T-helper 22 cell (primary cell): ENCODE measurements around the gene FANK1.
A peak's percentile ranks its signal among the peaks of the same experiment; 100 is the strongest.

Experiments
- DNase-seq: peaks from one replicate; pipeline ENCODE4 v3.0.0-alpha.2; 2020; ENCODE audit warnings: low read depth

FANK1 gene, protein sequence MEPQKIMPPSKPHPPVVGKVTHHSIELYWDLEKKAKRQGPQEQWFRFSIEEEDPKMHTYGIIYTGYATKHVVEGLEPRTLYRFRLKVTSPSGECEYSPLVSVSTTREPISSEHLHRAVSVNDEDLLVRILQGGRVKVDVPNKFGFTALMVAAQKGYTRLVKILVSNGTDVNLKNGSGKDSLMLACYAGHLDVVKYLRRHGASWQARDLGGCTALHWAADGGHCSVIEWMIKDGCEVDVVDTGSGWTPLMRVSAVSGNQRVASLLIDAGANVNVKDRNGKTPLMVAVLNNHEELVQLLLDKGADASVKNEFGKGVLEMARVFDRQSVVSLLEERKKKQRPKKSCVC

DNA sequence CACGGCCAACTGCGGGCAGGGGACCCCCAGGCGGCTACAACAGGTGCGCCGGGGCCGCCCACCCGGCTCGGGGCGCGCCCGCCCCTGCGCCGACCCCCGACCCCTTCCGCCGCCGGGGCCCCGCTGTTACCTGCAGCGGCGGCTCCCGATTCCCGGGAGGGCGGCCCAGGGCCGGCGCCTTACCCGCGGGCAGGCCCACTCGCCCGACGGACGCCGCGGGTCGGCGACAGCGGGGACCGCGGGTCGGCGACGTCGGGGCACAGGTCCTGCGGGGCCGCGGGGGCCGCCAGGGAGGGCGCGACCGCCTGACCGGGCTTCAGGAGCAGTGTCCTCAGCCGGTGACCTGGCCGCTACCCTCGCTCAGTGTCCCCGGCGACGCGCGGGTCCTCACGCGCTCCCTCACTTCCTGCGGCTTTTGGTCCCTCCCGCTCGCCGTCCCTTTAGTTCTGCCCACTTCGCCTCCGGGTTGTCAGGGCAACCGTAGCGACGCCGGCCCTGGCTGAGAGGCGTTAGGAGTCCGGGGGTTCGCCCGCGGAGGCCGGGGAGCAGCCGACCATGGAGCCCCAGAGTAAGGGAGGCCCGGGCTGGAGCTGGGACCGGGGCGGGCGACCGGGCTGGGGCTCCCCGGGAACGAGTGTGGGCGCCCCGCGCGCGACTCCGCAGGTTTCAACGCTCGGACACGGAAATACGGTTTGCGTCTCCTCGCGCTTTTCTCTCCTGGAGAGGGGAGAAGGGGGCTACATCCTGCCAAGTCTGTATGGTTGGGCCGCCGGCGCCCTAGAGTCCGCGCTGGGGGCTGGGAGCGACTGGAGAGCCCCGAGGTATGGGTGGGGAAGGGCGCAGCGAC, at the start of gene FANK1:
Gene FANK1 (plus strand): TSS at position 477 of the 847 bp plus-strand sequence. CDS start 79 bp downstream, at position 556.
- DNase-seq = peak; percentile 44

DNA sequence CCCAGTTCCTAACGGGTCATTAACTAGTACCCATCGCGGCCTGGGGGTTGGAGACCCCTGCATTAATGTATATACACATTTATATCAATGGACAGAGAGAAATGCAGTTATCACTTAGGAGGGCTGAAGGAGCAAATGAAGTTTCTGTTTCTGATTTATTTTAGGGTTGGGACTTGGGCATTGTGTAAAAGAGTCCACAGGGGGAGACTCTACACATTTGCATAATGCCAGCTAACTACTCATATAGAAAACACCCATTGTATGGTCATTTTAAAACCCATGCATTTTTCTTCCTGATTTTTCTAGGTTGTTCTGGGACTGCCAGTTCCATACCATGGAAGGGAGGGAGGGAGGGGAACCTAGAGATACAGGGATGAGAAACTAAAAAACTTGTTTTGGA, 49.5 kb upstream of the FANK1 start:
- DNase-seq = no peak

DNA sequence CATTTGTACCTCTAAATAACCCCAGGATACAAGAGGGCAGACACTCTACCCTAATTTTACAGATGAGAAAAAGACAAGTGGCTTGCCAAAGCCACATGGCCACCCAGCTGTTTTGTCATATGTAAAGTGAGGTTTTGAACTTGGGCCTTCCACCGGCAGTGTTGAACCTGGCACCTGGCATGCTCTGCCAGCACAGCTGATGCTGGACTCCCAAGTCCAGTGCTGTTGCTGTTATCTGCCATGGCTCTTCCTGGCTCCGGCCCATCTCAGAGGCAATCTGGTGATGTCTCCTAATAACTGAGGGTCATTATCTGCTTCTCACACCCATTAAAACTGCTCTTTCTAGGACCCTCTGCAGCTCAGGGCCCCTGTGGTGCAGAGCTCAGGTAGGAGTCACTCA, 48.0 kb upstream of the FANK1 start:
- no peak for DNase-seq

DNA sequence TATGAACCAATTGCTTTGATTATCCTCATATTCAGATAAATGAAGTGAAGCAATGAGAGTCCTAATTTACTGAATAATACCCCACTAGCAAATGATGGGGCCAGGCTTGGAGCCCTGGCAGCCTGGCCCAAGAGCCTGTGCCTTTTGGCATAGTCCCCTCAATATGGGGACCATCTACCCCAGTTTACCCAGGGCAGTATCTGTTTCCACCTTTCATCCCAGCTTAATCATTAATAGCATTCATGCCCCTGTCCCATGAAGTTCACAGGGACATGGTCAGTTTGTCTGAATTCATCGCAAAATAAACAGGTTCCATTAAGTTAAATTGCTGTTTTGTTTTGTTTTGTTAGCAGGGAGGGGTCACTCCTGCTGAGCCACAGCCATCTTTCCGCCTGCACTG, 47.5 kb upstream of the FANK1 start:
- no peak for DNase-seq

DNA sequence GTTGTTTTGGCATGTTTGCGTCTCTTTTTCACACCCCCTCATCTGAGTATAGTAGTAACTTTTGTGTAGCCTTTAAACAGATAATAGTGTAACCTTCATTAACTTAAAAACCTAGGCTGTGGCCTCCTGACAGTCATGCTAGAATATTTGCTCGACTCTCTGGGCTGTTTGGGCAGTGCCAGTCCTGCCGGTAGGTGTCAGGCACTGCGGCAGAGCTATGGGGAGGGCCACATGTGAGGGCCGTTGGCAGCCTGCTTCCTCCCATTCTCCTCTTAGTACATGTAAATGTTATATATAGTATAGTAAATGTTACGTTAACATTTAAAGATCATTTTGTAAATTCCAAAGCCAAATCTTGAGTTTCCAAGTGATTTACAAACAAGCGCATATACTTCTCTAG, 46.9 kb upstream of the FANK1 start:
- no peak for DNase-seq

DNA sequence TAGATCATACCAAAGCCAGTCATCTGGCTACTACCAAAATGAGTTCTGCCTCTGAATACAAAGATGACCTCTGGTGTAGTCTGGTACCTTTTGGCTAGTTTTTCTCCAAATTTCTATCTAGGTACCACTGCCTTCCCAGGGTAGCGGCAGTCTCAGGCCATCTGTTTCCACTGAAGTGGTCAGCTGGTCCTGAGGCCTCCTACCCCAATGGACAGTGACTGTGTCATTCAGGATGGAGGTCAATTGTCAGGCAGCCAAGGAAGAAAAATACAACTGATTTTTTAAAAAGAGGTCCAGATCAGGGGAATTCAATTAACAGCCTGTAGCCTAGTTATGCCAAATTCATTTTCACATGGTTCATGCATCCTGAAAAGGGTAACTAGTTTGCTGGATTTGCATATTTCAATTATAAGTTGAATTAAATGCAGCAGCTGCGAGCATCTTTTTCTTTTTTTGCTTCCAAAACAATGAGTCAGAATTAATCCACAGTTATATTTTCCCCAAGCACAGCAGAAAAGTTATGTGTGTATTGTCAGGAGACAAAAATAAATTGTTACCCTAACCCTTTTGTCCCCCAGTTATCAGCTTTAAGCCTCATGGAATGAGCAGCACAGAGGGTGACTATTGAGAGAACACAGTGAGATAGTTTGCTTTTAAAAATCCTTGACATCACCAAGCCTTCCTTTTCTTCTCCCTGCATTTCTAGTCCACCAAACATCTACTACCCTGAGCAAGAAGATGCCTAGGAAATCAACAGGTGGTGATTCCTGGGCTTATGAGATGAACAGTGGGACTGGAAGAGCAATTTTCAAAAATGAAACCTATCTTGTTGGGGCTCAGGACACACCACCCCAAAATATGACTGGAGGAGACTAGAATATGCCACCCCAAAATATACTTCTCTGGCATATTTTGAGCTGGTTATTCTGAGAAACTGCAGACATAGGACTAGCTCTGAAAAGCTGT, 45.3 kb upstream of the FANK1 start:
- no peak for DNase-seq

DNA sequence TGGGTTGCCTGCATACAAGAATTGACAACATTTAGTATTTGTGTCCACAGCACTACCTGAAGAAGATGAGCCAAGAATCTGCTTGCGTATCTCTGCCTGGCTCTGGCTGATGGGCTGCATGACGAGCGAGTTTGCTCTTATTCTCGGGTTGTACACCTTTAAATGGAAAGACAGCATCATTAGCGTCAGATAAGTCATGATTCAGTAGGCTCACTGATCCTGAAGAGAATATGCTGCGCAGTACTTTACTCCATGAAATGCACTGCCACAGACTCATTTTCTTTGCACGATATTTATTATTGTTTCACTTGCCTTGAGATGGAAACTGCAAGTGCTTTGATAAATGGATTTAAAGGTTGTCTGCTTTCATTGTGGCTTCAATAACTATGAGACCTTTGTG, 43.9 kb upstream of the FANK1 start:
- no peak for DNase-seq

DNA sequence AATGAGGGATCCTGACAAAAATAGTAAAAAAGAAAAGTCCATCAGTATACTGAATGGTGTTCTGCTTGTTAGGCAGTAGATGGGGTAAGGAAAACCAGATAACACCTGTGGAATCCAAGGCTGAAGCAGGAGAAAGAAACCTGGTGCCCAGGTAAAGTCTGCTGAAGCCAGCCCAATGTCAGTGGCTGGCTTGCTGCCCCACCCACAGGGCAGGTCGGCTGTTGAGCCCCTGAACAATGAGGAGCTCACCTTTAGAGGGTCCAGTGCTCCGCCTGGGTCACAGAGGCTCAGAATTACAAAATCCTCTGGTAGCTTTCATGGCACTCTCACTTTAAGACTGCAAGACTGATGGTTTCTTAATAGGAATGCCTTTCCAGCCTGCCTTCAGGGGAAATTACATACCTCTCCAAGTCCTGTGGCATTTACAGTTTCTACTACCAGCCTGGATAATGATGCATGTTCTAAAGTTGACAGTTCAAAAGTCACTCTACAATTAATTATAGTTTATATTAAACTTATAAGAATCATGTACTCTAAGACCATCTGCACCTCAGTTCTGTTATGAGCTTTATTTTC, 39.1 kb upstream of the FANK1 start:
- DNase-seq = no peak

DNA sequence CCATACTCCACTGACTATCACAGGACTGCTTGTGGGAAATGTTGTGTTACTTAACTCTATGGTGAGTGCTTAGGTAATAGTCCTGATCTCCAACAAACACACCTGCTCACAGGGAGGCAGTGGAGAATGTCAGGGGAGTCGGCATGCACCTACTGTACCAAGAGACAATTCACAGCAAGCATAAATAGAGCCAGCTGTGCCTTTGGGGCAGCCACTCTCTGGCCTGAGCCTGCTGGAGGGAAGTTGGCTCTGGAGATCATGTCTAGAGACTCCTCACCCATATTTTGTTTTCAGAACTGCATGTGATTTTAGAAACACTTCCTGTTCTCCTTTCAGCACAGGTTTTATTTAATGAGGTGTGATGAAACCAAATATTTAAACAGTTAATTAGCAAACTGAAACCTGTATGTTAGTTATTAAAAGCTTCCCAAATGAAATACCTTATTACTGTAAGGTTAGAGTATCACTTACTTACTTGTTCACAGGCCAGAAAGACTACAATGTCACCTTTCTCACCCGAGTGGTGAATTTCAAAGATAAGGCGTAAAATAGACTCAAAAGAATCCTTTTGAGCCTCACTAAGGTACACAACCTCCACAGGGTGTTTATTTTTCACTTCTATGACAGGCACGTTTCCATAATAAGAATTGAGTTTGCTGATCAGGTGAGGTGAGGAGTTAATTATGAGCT, 37.1 kb upstream of the FANK1 start:
- no peak for DNase-seq

DNA sequence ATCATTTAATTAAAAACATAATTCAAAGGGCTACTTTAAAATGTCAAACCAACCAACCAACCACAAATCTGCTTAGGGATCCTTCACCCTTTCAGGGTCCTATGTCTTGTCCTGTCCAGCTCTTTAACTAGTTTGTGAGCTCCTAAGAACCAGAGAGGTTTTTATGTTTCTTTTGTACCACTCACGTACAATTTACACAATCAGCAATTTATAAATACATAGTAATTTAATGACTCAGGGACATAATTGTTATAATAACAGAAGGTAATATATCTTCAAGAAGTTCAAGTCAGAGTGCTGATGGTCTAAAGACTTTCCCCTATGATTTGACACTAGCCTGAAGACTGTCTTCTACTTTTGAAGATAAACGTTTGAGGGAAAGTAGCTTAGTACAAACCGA, 31.2 kb upstream of the FANK1 start:
- DNase-seq = no peak

DNA sequence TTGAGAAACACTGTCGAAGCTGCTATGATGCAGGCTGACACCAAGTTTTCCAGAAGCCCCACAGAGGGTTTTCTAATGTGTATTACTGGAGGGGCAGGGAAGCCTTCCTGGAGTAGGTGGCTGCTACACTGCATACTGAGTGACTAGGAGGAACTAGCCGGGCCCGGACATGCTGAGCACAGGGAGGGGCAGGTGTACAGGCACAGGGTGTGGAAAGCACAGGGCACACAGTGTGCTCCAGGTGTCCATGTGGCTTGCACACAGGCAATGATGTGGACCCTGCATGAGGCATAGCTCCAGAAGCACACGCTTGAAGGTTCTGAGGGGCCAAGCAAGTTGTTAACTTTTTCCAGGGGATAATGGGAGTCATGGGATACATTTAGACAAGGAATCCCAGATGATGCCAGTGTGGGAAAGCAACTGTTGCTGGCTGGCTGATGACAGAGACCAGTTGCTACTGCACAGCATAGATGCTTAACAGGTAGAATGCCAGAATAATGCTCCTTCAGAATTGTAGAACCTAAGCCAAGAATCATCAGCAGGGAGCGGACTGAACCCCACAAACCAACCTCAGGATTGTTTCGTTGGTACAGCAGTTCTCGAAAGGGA, 29.8 kb upstream of the FANK1 start:
- DNase-seq = no peak

DNA sequence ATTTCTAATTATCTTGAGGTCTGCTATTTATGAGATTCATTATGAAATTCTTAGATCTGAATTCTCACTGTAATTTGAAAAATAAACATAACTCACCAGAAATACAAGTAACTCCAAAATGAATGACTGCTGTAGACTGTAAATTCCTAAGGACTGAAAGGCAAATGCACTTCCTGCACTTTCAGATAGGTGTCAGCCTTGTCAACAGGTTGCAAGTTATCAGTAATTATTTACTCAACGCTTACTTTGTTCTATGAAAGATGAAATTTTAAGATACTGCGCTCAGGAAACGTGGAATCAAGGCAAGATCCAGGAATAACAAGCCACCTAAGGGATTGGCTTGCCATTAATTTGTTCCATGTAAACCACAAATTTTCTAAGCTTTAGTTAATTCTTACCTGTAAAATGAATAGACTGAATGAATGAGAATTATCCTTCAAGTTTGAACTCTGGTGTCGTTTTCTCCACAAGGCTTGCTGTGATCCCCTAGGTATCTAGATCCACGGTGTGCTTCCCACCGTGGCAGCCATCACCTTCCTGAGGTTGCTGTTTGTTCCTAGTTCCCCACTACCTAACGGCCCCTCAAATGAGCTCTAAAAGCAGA, 27.9 kb upstream of the FANK1 start:
- DNase-seq = no peak

DNA sequence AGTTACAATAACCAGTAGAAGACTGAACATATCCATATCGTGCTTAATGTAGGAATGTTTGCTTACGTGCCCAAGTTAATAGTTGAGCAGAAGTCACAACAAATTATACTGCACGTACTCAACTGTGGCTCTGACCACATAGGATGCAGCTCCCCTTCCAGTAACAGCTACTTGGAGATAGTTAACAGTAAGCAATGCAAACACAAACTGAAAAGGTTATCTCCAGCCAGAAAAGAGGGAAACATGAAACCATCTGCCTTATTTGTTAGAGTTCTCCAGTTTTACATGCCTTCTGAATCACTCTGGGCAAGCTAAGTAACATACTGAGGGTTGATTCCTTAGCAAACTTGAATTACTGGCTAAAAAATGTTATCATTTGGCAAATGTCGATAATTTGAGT, 25.0 kb upstream of the FANK1 start:
- DNase-seq = no peak

DNA sequence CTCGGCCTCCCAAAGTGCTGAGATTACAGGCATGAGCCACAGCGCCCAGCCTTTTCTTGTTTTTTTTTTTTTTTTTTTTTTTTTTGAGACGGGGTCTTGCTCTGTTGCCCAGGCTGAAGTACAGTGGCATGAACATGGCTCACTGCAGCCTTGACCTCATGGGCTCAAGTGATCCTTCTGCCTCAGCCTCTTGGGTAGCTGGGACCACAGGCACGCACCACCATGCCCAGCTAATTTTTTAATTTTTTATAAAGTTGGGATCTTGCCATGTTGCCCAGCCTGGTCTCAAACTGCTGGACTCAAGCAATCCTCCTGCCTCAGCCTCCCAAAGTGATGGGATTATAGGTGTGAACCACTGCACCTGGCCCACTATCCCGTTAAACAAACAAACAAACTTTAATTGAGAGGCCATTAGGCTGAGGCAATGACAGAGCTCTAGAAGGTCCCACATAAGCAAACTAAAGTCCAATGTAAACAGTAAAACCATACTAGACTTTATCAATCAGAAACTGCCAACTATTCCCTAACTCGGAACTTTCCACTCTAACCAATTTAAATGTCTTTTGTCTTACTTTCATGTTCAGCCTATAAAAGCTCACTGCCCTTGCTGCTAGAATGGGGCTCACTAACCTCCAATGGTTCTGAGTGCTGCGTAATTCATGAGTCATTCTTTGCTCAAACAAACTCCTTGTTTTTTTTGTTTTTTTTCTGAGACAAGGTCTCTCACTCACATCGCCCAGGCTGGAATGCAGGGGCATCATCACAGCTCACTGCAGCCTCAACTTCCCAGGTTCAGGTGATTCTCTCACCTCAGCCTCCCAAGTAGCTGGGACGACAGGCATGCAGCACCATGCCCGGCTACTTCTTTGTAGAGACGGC, 17.2 kb upstream of the FANK1 start:
- no peak for DNase-seq

DNA sequence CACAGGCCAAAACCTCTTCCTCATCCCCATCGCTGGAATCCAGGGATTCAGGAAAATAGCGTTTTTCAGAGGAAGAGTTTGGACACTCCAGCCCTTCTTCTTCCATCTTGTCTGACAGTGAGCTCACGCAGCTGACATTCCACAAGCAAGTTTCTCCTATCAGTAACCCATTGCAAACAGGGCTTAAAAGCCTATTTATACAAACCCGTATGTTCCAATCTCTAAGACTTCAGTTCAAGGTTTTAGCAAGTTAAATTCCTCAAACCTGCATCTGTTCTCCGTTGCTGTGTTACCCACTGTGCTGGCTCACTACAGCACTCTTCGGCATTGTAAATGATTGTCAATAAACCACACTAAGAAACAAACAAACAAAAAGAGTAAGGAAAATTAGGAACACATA, 15.6 kb upstream of the FANK1 start:
- no peak for DNase-seq

DNA sequence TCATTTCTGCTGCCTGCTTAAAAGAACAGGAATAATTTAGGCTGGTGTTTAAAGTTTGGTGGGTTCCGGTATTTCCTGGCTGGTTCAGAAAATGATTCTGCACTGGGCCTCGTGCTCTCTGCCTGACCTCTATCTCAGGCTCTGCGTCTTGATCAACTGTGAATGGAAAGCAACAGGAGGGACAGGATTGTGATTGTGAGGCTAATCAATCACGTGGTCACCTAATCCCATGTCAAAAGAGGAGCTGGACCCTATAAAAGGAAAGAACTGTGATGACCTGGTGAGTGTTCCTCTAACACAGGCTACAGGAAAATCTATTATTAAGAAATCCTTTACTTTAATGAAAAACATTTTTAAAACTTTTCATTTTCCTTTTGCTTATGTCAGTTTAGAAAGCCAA, 15.2 kb upstream of the FANK1 start, which contains the start of gene DHX32:
Gene DHX32 (minus strand): TSS at position 101 of the 400 bp plus-strand sequence. CDS start 468 bp downstream, outside the sequence.
- DNase-seq = no peak

DNA sequence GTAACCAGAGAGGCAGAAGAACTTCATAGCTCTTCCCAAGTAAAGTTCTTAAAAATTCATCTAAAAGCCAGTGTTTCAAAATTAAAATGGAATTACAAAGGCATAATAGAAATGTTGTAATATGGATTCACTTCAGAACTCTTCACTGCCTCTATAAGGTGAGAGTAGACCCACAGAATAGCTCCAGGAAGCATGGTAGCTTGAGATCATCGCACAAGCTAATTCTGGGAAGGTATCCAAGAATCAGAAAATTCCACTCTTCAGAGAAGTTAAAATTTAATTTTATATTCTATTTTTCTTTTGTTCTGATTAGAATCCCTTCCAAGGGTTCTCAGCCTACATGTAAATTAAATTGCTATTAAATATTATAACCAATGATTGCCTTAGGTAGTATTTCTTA, 13.8 kb upstream of the FANK1 start:
- DNase-seq = no peak

DNA sequence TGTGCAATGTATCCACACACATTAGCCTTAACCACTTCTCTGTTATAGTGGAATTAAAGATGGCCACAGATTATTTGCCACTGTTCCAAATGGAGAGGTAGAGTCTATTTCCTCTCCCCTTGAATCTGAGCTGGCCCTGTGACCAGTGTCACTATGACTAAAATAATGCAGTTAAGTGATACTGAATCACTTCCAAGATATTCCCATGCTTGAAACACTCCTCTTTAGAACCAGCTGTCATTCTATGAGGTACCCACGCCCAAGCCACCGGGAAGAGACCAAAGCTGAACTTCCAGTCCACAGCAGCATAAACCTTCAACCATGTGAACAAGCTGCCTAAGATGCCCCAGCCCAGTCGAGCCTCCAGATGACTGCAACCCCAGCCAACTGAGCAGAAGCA, 13.2 kb upstream of the FANK1 start:
- no peak for DNase-seq

DNA sequence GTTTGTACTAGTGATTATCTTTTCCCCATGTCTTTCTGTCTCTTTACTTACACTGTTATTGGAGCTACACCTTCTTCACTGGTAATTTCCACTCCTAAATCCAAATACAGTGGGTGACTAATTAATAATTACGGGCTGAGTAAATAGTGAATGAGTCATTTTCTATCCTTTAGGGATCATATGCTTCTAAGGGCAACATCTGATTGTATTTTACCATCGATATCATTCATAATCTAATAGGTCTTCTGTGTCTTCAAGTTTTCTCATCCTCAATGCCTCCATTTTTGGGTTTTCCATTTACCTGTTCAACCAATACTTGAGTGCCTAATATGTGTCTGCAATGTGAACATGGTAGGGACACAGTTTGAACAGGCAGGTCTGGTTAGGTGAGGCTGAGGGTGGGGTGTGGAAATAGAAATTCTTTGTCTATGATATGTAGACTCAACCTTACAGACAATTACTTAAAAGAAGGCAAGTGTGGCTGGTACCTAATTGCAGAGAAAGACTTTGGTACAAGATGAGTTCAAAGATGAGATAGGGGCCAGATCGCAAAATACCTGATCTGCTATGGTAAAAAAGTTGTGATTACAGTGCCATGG, 9.4 kb upstream of the FANK1 start:
- DNase-seq = no peak
